OCI-LY1 (cell line): Measurements from ENCODE around the gene CIDEA.
"Not testable (repeated sequence)": the region's sequence is repeated elsewhere in the genome, so short reads cannot be mapped to it uniquely, and the experiment has no call there.

ENCODE experiments used
- H2AFZ ChIP-seq: fragments of 200-600 bp; sonication (generic), shearing (Covaris generic); 2 replicates; pipeline ENCODE4 v1.6.0; 2014; ENCODE audit warnings: antibody characterized with exemption, mild to moderate bottlenecking, low read length
- H3F3A ChIP-seq: fragments of 200-600 bp; sonication (generic), shearing (Covaris generic); 2 replicates; pipeline ENCODE4 v1.6.0; 2014; ENCODE audit warnings: mild to moderate bottlenecking, antibody characterized with exemption, low read length, moderate library complexity; ENCODE audit not compliant: insufficient read depth
- H3K27ac ChIP-seq: fragments of 200-600 bp; sonication (generic); 2 replicates; pipeline ENCODE4 v1.5.1; 2014; ENCODE audit warnings: low read length, mixed run types, mild to moderate bottlenecking, low read depth; ENCODE audit not compliant: poor library complexity, severe bottlenecking
- H3K27me3 ChIP-seq: fragments of 200-600 bp; sonication (generic); 2 replicates; pipeline ENCODE4 v1.6.0; 2014; ENCODE audit warnings: antibody characterized with exemption, mild to moderate bottlenecking, low read length, moderate library complexity; ENCODE audit not compliant: insufficient read depth
- H3K36me3 ChIP-seq: fragments of 200-600 bp; sonication (generic); 2 replicates; pipeline ENCODE4 v1.6.1; 2014; ENCODE audit warnings: mild to moderate bottlenecking, antibody characterized with exemption, low read length, moderate library complexity, mixed read lengths; ENCODE audit not compliant: insufficient read depth
- H3K4me1 ChIP-seq: fragments of 200-600 bp; sonication (generic); 2 replicates; pipeline ENCODE4 v1.5.1; 2014; ENCODE audit warnings: mild to moderate bottlenecking, low read length, moderate library complexity; ENCODE audit not compliant: insufficient read depth, severe bottlenecking
- H3K4me2 ChIP-seq: fragments of 200-600 bp; sonication (generic), shearing (Covaris generic); 2 replicates; pipeline ENCODE4 v1.6.1; 2014; ENCODE audit warnings: low read length
- H3K4me3 ChIP-seq: fragments of 200-600 bp; sonication (generic); 2 replicates; pipeline ENCODE4 v1.5.1; 2014; ENCODE audit warnings: low read length, low read depth, mild to moderate bottlenecking, mixed read lengths; ENCODE audit not compliant: poor library complexity, severe bottlenecking
- H3K79me2 ChIP-seq: fragments of 200-600 bp; shearing (Covaris generic); 2 replicates; pipeline ENCODE4 v1.6.1; 2016; ENCODE audit warnings: mixed run types, low read length, mixed read lengths; ENCODE audit not compliant: insufficient read depth
- H3K9ac ChIP-seq: fragments of 200-600 bp; sonication (generic), shearing (Covaris generic); 2 replicates; pipeline ENCODE4 v1.6.1; 2014; ENCODE audit warnings: mild to moderate bottlenecking, low read length, mixed read lengths
- H3K9me2 ChIP-seq: fragments of 200-600 bp; sonication (generic), shearing (Covaris generic); 2 replicates; pipeline ENCODE4 v1.6.1; 2014; ENCODE audit warnings: low read depth, mild to moderate bottlenecking, low read length, mixed read lengths
- H3K9me3 ChIP-seq: fragments of 200-600 bp; shearing (Covaris generic); 2 replicates; pipeline ENCODE4 v1.6.1; 2014; ENCODE audit warnings: low read length, mixed read lengths
- H4K20me1 ChIP-seq: fragments of 200-600 bp; sonication (generic), shearing (Covaris generic); 2 replicates; pipeline ENCODE4 v1.6.0; 2016; ENCODE audit warnings: mild to moderate bottlenecking, low read length; ENCODE audit not compliant: insufficient read depth
- CTCF ChIP-seq: fragments of 200-600 bp; sonication (generic), shearing (Covaris generic); IDR thresholded peaks from 2 replicates; pipeline ENCODE4 v1.5.1; 2017; ENCODE audit warnings: mild to moderate bottlenecking, antibody characterized with exemption, low read length, moderate library complexity, mixed read lengths
- EZH2 ChIP-seq: fragments of 200-600 bp; sonication (generic), shearing (Covaris generic); IDR thresholded peaks from 2 replicates; pipeline ENCODE4 v1.8.0; 2017; ENCODE audit warnings: borderline replicate concordance, mixed run types, mild to moderate bottlenecking, antibody characterized with exemption, low read length, moderate library complexity, mixed read lengths

CIDEA gene

GRCh38 chr18:12238826-12239225, 15.3 kb upstream of the CIDEA start:
- H2AFZ ChIP-seq: no peak overlapping the region
- H3K9me2 ChIP-seq: no peaks in the 10 kb centered on the region
- no peaks in the 10 kb centered on the region for H4K20me1 ChIP-seq
- H3F3A ChIP-seq: no peaks in the 10 kb centered on the region
- no peak for TF ChIP-seq CTCF
- no peak for TF ChIP-seq EZH2
- H3K9ac ChIP-seq: no peak overlapping the region
- H3K4me1 ChIP-seq: no peaks in the 10 kb centered on the region
- no peak overlapping the region for H3K4me3 ChIP-seq
- H3K4me2 ChIP-seq: no peak overlapping the region
- no peaks in the 10 kb centered on the region for H3K36me3 ChIP-seq
- H3K27me3 ChIP-seq: peaks cover 6% of the 10 kb centered on the region; the same call in 1 of the 2 replicates
- H3K9me3 ChIP-seq: no peaks in the 10 kb centered on the region
- no peak overlapping the region for H3K27ac ChIP-seq
- no peaks in the 10 kb centered on the region for H3K79me2 ChIP-seq

- no peak overlapping the region for H3K27ac ChIP-seq
- H3K9me2 ChIP-seq: no peaks in the 10 kb centered on the region
- H4K20me1 ChIP-seq: no peaks in the 10 kb centered on the region
- H3K9me3 ChIP-seq: no peaks in the 10 kb centered on the region
- no peaks in the 10 kb centered on the region for H3K79me2 ChIP-seq
- peaks cover 7% of the 10 kb centered on the region; the same call in 1 of the 2 replicates for H3K27me3 ChIP-seq
- H3K36me3 ChIP-seq: no peaks in the 10 kb centered on the region
- no peak for TF ChIP-seq EZH2
- no peak for TF ChIP-seq CTCF
- no peak overlapping the region for H3K4me2 ChIP-seq
- no peak overlapping the region for H2AFZ ChIP-seq
- H3K4me3 ChIP-seq: no peak overlapping the region
- H3K4me1 ChIP-seq: no peaks in the 10 kb centered on the region
- H3K9ac ChIP-seq: no peak overlapping the region
- H3F3A ChIP-seq: no peaks in the 10 kb centered on the region
These were observed 14.7 kb upstream of the CIDEA start for GRCh38 chr18:12239431-12239830.

- H3K27ac ChIP-seq: no peak overlapping the region
- H3K79me2 ChIP-seq: no peaks in the 10 kb centered on the region
- no peaks in the 10 kb centered on the region for H3F3A ChIP-seq
- no peaks in the 10 kb centered on the region for H3K4me1 ChIP-seq
- H3K9ac ChIP-seq: no peak overlapping the region
- H2AFZ ChIP-seq: no peak overlapping the region
- H3K9me3 ChIP-seq: no peaks in the 10 kb centered on the region
- H3K4me2 ChIP-seq: no peak overlapping the region
- TF ChIP-seq CTCF (no peak), EZH2 (no peak)
- H3K27me3 ChIP-seq: peaks cover 10% of the 10 kb centered on the region; the same call in 1 of the 2 replicates
- no peaks in the 10 kb centered on the region for H4K20me1 ChIP-seq
- H3K9me2 ChIP-seq: no peaks in the 10 kb centered on the region
- no peaks in the 10 kb centered on the region for H3K36me3 ChIP-seq
- H3K4me3 ChIP-seq: no peak overlapping the region
These were observed 11.4 kb upstream of the CIDEA start for GRCh38 chr18:12242658-12243260.

GRCh38 chr18:12243272-12243671, 10.9 kb upstream of the CIDEA start:
- not testable (repeated sequence) for H3K27me3 ChIP-seq, H3K4me1 ChIP-seq, H3F3A ChIP-seq, H3K4me3 ChIP-seq, H3K79me2 ChIP-seq, H3K4me2 ChIP-seq, H3K27ac ChIP-seq, H2AFZ ChIP-seq, H3K36me3 ChIP-seq, H3K9me2 ChIP-seq, H3K9me3 ChIP-seq, H3K9ac ChIP-seq, H4K20me1 ChIP-seq
